Karpas-422 (cell line): ENCODE measurements around the gene FMN1. TPM values are rescaled to one million over a fixed set of nuclear protein-coding genes. Genes with fewer than 3 reads are reported as not detected.

Experiments used
- DNase-seq: peaks from one replicate; pipeline ENCODE4 v3.0.0-alpha.2; 2015
- H2AFZ ChIP-seq: fragments of 200-600 bp; sonication (generic); 2 replicates; pipeline ENCODE4 v1.6.1; 2014; ENCODE audit warnings: antibody characterized with exemption, low read length, mixed read lengths
- H3K27ac ChIP-seq: fragments of 200-600 bp; sonication (generic); 2 replicates; pipeline ENCODE4 v1.5.1; 2014; ENCODE audit warnings: mild to moderate bottlenecking, low read length, moderate library complexity
- H3K27me3 ChIP-seq: fragments of 200-600 bp; sonication (generic); 2 replicates; pipeline ENCODE4 v1.6.1; 2014; ENCODE audit warnings: low read length, mixed read lengths
- H3K36me3 ChIP-seq: fragments of 200-600 bp; sonication (generic); 2 replicates; pipeline ENCODE4 v1.6.1; 2014; ENCODE audit warnings: low read length, mixed read lengths; ENCODE audit not compliant: insufficient read depth
- H3K4me1 ChIP-seq: fragments of 200-600 bp; sonication (generic); 2 replicates; pipeline ENCODE4 v1.6.1; 2014; ENCODE audit warnings: mild to moderate bottlenecking, low read length, mixed read lengths
- H3K4me2 ChIP-seq: fragments of 200-600 bp; sonication (generic); 2 replicates; pipeline ENCODE4 v1.6.1; 2014; ENCODE audit warnings: low read length, low read depth, mild to moderate bottlenecking; ENCODE audit not compliant: poor library complexity, severe bottlenecking
- H3K4me3 ChIP-seq: fragments of 200-600 bp; sonication (generic); 2 replicates; pipeline ENCODE4 v1.5.1; 2014; ENCODE audit warnings: mild to moderate bottlenecking, antibody characterized with exemption, low read length, mixed read lengths
- H3K79me2 ChIP-seq: fragments of 200-600 bp; sonication (generic); 2 replicates; pipeline ENCODE4 v1.6.1; 2014; ENCODE audit warnings: mild to moderate bottlenecking, low read length, mixed read lengths
- H3K9ac ChIP-seq: fragments of 200-600 bp; sonication (generic); 2 replicates; pipeline ENCODE4 v1.6.0; 2014; ENCODE audit warnings: low read length
- H3K9me2 ChIP-seq: fragments of 200-600 bp; sonication (generic), shearing (Covaris generic); replicated peaks from 2 replicates; pipeline ENCODE4 v1.6.0; 2014; ENCODE audit warnings: mild to moderate bottlenecking, low read length, moderate library complexity; ENCODE audit not compliant: insufficient read depth
- H3K9me3 ChIP-seq: fragments of 300-700, 200-600 bp; sonication (generic); 2 replicates; pipeline ENCODE4 v1.6.1; 2014; ENCODE audit warnings: low read length, mixed read lengths
- H4K20me1 ChIP-seq: fragments of 200-600 bp; sonication (generic); 2 replicates; pipeline ENCODE4 v1.6.1; 2014; ENCODE audit warnings: mild to moderate bottlenecking, antibody characterized with exemption, low read length, low read depth; ENCODE audit not compliant: insufficient read depth
- total RNA-seq: library from RNA; depleted of rRNA; stranded (reverse); fragments of >200 nt; shearing (Covaris generic); gene quantifications from 2 replicates; pipeline ENCODE4 v1.2.3, GENCODE V29; 2014; ENCODE audit warnings: low replicate concordance

Gene FMN1
- total RNA-seq, 1 experiment from 2014 or later: 1.1 TPM

DNA sequence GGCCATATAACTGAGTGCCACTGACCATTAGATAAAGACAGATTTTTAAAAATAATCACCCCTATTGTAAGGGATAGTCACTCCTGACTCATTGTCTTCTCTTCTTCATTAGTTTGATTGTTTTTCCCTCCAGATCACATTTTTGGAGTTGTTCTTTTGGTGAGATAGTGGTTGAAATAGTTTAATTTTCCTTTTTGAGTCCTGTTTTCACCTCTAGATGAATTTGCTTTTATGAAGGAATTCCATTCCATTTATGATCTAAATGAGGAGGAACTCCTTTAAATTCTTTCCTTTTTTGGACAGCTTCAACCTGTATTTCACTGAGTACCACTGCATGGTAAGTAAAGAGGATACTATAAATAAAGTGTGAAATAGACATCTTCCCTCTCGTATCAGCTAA lies 364.3 kb downstream of the FMN1 start:
- H3K9me3 ChIP-seq: no peaks in the 10 kb centered on the region
- H3K4me2 ChIP-seq: no peak overlapping the region
- no peak overlapping the region for H3K27ac ChIP-seq
- H4K20me1 ChIP-seq: no peaks in the 10 kb centered on the region
- no peak overlapping the region for H2AFZ ChIP-seq
- H3K9me2 ChIP-seq: no peaks in the 10 kb centered on the region
- H3K36me3 ChIP-seq: no peaks in the 10 kb centered on the region
- no peaks in the 10 kb centered on the region for H3K27me3 ChIP-seq
- no peaks in the 10 kb centered on the region for H3K79me2 ChIP-seq
- DNase-seq: no peak
- H3K9ac ChIP-seq: no peak overlapping the region
- no peak overlapping the region for H3K4me3 ChIP-seq
- H3K4me1 ChIP-seq: peaks cover 42% of the 10 kb centered on the region

DNA sequence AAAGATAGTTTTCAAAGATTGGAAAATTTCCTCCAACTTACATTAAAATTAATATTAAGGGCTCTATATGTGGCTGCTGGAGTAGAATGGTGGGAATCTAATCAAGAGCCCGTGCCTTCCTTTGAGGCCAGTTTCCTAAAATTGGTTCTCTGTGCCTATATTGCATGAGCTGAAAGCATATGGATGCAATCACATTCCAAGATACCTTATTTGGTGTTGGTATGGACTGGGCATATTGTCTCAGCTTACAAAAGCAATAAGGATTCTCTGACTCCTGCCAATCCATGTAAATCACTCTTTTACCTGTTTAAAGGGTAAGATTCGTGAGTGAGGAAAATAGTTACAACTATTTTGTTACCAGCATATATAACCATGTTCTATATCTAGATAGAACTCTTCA lies 365.1 kb downstream of the FMN1 start:
- no peak for DNase-seq
- no peaks in the 10 kb centered on the region for H4K20me1 ChIP-seq

DNA sequence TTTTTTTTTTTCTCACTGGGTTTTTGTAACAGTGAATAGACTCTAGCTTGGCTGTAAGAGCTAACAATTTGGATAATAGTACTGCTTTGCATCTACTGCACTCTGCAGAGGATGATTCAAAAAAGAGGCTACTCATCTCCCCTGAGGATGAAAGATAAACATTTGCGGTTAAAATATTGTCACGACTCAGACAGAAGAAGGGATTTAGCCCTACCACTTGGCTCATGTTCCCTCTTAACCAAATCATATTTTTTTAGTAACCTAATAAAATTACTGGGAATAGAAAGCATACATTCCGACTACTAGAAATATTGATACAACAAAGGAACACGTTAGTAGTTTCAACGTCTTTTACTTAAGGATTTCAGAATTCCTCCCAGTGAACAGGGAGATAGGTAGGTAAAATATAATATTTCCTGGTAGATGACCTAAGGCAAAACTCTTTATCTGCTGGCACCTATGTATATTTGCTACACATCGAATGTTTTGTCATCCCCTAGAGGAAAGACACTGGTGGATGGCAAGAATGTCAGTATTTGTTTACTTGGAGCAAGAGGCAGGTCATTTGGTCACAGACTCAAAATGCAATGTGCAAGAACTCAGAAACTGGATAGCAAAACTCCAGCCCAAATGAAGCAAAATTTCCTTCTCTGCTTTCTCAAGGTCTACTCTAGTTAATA lies 365.9 kb downstream of the FMN1 start:
- DNase-seq: no peak
- no peaks in the 10 kb centered on the region for H4K20me1 ChIP-seq
- peak overlapping the region; percentile 12 for H3K4me2 ChIP-seq
- H3K9me2 ChIP-seq: no peaks in the 10 kb centered on the region
- no peaks in the 10 kb centered on the region for H3K27me3 ChIP-seq
- no peaks in the 10 kb centered on the region for H3K9me3 ChIP-seq
- H3K4me3 ChIP-seq: no peak overlapping the region
- H3K9ac ChIP-seq: no peak overlapping the region
- H3K27ac ChIP-seq: no peak overlapping the region
- H2AFZ ChIP-seq: no peak overlapping the region
- H3K4me1 ChIP-seq: peaks cover 28% of the 10 kb centered on the region
- no peaks in the 10 kb centered on the region for H3K36me3 ChIP-seq
- no peaks in the 10 kb centered on the region for H3K79me2 ChIP-seq

More for the DNA sequence above, 365.1 kb downstream of the FMN1 start:
- H3K4me3 ChIP-seq: no peak overlapping the region
- H3K79me2 ChIP-seq: no peaks in the 10 kb centered on the region
- no peak overlapping the region for H3K4me2 ChIP-seq
- H3K4me1 ChIP-seq: peaks cover 36% of the 10 kb centered on the region
- no peak overlapping the region for H3K27ac ChIP-seq
- no peaks in the 10 kb centered on the region for H3K9me3 ChIP-seq
- H3K9me2 ChIP-seq: no peaks in the 10 kb centered on the region
- H2AFZ ChIP-seq: no peak overlapping the region
- H3K9ac ChIP-seq: no peak overlapping the region
- no peaks in the 10 kb centered on the region for H3K27me3 ChIP-seq
- H3K36me3 ChIP-seq: no peaks in the 10 kb centered on the region

DNA sequence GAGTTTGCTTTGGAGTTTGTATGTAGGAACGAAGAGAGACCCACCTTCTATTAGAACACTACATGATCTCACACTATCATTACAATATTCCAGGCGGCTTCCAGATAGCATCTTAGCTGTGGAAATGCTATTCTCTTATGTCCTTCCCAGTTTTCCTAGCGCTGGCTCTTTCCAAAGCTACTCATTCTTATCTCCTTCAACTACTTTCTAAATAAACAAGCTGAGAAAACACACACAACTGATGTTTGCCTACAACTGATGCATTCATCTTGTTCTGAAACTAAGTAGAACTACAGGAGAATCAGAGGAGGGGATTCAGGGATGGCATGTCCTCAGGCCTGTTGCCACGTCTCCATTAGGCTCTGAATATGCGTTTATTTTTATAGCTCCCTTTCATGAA lies 367.8 kb downstream of the FMN1 start:
- Histone ChIP-seq H3K4me1 (peaks cover 15% of the 10 kb centered on the region), H3K9ac (no peak overlapping the region), H3K27me3 (no peaks in the 10 kb centered on the region), H3K4me3 (no peak overlapping the region), H3K27ac (no peak overlapping the region), H3K9me3 (no peaks in the 10 kb centered on the region), H3K79me2 (no peaks in the 10 kb centered on the region), H3K9me2 (no peaks in the 10 kb centered on the region), H3K4me2 (no peak overlapping the region), H3K36me3 (no peaks in the 10 kb centered on the region), H2AFZ (no peak overlapping the region), H4K20me1 (no peaks in the 10 kb centered on the region)
- DNase-seq: no peak

DNA sequence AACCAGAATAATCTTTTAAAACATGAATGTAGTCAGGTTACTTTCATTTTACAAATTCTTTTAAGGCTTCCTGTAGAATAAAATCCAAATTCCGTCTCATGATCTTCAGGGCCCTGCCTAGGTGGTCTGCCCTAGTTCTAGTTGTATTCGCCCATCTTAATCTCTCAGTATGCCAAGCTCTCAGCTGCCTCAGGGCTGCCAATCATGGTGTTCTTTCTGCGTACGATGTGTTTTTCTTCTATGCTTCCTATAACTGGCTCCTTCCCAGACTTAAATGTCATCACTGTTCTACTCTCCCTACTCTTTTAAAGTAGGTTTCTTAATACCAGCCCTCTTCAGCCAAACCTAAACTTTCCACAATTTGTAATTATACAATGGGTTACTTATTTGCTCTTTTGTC lies 369.3 kb downstream of the FMN1 start:
- H3K9ac ChIP-seq: no peak overlapping the region
- no peak for DNase-seq
- no peaks in the 10 kb centered on the region for H3K79me2 ChIP-seq
- no peaks in the 10 kb centered on the region for H3K27me3 ChIP-seq
- H3K9me2 ChIP-seq: no peaks in the 10 kb centered on the region
- H3K36me3 ChIP-seq: no peaks in the 10 kb centered on the region
- no peaks in the 10 kb centered on the region for H4K20me1 ChIP-seq
- peaks cover 10% of the 10 kb centered on the region for H3K4me1 ChIP-seq
- no peak overlapping the region for H2AFZ ChIP-seq
- H3K9me3 ChIP-seq: no peaks in the 10 kb centered on the region
- H3K4me2 ChIP-seq: no peak overlapping the region
- no peak overlapping the region for H3K27ac ChIP-seq
- H3K4me3 ChIP-seq: no peak overlapping the region

DNA sequence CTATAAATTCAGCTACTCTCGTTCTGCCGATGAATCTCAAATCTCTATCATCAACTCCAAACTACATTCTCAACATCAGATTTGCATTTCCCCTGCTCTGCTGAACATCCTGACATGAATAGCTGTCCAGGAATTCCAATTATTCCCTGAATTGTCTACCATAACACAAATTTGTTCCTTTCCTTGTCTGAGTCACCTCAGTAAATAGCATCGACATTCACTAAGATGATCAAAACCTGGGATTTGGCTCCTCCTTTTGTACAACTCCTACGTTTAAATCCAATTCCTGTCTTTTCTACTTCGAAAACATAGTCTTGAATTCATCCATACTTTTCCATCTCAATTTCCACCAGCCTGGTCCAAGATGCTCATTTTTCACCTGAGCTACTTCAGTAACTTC lies 369.7 kb downstream of the FMN1 start:
- no peaks in the 10 kb centered on the region for H3K9me2 ChIP-seq
- no peaks in the 10 kb centered on the region for H3K27me3 ChIP-seq
- H3K9ac ChIP-seq: no peak overlapping the region
- peaks cover 10% of the 10 kb centered on the region for H3K4me1 ChIP-seq
- H3K4me2 ChIP-seq: no peak overlapping the region
- no peak for DNase-seq
- H3K79me2 ChIP-seq: no peaks in the 10 kb centered on the region
- no peak overlapping the region for H3K4me3 ChIP-seq
- H3K36me3 ChIP-seq: no peaks in the 10 kb centered on the region
- H3K27ac ChIP-seq: no peak overlapping the region
- H4K20me1 ChIP-seq: no peaks in the 10 kb centered on the region
- H2AFZ ChIP-seq: no peak overlapping the region
- no peaks in the 10 kb centered on the region for H3K9me3 ChIP-seq

DNA sequence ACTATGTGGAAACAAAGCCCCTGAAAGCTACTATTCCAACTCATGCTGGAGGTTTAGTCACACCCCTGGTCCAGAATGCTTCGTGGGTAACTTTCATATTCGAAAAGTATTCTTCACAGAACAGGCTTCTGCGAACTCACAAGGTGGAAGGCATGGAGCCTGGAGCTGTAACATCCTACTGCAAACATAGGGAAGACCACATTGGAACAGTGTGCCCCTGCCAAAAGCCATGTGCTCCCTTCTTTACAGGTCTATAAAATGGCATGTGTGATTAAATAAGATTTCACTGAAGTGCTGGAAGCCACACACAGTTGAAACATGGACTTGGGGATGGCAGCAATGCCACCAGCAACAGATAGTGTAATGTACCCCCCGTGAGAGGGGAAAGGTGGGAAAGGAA lies 370.8 kb downstream of the FMN1 start:
- peaks cover 8% of the 10 kb centered on the region for H3K4me1 ChIP-seq
- H3K9me3 ChIP-seq: no peaks in the 10 kb centered on the region
- no peak overlapping the region for H3K9ac ChIP-seq
- no peak overlapping the region for H3K4me3 ChIP-seq
- DNase-seq: no peak
- H3K27ac ChIP-seq: no peak overlapping the region
- no peaks in the 10 kb centered on the region for H3K79me2 ChIP-seq
- H2AFZ ChIP-seq: no peak overlapping the region
- no peaks in the 10 kb centered on the region for H3K27me3 ChIP-seq
- H3K4me2 ChIP-seq: no peak overlapping the region
- H3K36me3 ChIP-seq: no peaks in the 10 kb centered on the region
- H4K20me1 ChIP-seq: no peaks in the 10 kb centered on the region
- H3K9me2 ChIP-seq: no peaks in the 10 kb centered on the region

DNA sequence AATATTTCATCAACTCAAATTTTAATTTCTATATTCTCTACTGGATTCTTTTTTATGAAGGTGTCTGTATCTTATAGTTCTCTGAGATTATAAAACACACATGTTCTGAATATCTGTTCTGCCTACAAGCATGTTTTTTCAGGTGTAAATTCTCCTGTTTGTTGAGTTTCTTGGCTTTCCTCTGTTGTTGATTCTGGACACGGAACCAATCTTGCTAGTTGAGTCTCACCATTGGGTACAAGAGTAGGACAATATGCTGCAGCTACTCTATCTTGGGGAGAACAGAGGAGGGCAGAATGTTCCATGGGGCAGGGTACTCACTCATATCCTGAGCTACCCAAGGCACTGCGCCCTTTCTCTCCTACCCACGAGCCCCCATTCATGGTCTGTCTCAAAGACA lies 371.8 kb downstream of the FMN1 start:
- no peak overlapping the region for H3K4me2 ChIP-seq
- no peak for DNase-seq
- H2AFZ ChIP-seq: no peak overlapping the region
- no peaks in the 10 kb centered on the region for H3K4me1 ChIP-seq
- H3K27me3 ChIP-seq: no peaks in the 10 kb centered on the region
- H3K27ac ChIP-seq: no peak overlapping the region
- no peaks in the 10 kb centered on the region for H4K20me1 ChIP-seq
- H3K9ac ChIP-seq: no peak overlapping the region
- no peaks in the 10 kb centered on the region for H3K36me3 ChIP-seq
- H3K4me3 ChIP-seq: no peak overlapping the region
- H3K79me2 ChIP-seq: no peaks in the 10 kb centered on the region
- no peaks in the 10 kb centered on the region for H3K9me3 ChIP-seq
- H3K9me2 ChIP-seq: no peaks in the 10 kb centered on the region
